Kidney epithelial cell (primary cell): ENCODE results near the gene EFCAB8. TPM values are rescaled to one million over a fixed set of nuclear protein-coding genes. Genes with fewer than 3 reads are reported as not detected.

Experiments used
- DNase-seq: peaks from one replicate; pipeline ENCODE4 v3.0.0-alpha.2; 2010; ENCODE audit warnings: low read depth
- H3K27me3 ChIP-seq: 2 replicates; pipeline ENCODE4 v1.6.0; 2011; ENCODE audit warnings: low read length; ENCODE audit not compliant: control insufficient read depth, insufficient read depth
- H3K36me3 ChIP-seq: 2 replicates; pipeline ENCODE4 v1.5.1; 2011; ENCODE audit warnings: low read length; ENCODE audit not compliant: control insufficient read depth, insufficient read depth
- H3K4me3 ChIP-seq: 2 replicates; pipeline ENCODE4 v1.5.1; 2011; ENCODE audit warnings: low read depth, mild to moderate bottlenecking, control low read depth, low read length
- CTCF ChIP-seq: IDR thresholded peaks from 2 replicates; pipeline ENCODE4 v1.5.1; 2011; ENCODE audit warnings: mild to moderate bottlenecking, moderate library complexity, low read length, control low read depth, inconsistent platforms; ENCODE audit not compliant: insufficient read depth, poor library complexity, severe bottlenecking
- total RNA-seq: library from RNA; depleted of rRNA; stranded (reverse); fragments of >200 nt; gene quantifications from 2 replicates; pipeline ENCODE4 v1.2.3, GENCODE V29; 2015

EFCAB8 gene
- total RNA-seq, 1 donor from 2014 or later = not detected

DNA sequence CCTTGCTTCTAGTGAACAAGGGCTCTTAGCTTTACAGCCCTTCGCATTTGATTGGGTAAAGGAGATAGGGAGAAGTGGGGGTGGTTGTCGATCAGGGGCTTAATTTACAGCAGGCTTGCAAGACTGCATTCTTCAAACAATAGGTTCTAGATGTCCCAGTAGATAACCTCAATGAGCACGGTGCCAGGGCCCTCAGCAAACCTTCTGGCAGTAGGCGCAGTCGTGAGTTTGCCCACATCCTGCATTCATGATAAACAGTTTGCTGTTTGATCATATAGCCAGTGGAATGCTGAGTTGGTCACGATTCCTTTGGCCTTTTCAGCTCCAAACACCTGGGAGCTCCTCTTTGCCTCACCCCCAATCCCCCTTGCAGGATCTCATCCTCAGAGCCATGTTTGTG is 118.0 kb downstream of the EFCAB8 start:
- H3K4me3 ChIP-seq = no peak overlapping the region
- H3K27me3 ChIP-seq = no peaks in the 10 kb centered on the region
- TF ChIP-seq CTCF = no peak
- DNase-seq = no peak
- no peaks in the 10 kb centered on the region for H3K36me3 ChIP-seq

DNA sequence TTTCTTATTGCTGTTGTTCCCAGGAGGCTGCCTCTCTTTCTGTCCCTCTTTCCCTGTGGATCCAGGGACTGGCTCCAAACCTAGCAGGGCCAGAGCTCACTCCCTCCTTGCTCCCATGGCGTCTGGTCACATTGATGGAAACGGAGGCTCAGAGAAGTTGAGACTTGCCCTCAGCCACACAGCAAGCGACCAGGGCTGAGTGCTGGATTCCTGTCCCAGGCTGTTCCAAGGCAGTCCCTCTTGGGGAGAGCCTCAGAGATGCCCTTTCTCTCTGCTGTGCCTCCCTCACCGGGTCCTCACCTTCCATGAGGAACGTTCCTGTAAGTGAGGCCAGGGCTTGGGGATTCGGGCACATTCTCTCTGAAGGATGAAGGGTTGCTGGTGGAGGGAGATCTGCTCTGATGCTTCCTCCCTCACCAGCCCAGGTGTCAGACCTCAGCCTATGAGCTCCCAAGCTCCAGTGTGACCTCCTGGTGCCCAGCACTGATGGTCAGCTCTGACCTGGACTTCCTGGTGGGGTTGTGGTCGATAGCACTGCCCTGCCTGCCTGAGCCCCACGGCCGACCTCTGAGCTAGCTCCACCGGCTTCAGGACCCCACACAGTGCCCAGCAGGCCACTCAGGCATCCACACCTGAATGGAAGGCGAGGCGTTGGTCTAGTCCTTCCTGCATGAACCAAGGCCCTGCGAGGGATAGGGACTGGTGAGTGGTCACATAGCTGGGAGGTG is 118.7 kb downstream of the EFCAB8 start:
- no peak for TF ChIP-seq CTCF
- Histone ChIP-seq H3K36me3 (no peaks in the 10 kb centered on the region), H3K27me3 (no peaks in the 10 kb centered on the region), H3K4me3 (no peak overlapping the region)
- DNase-seq = no peak

- Histone ChIP-seq H3K27me3 (no peaks in the 10 kb centered on the region), H3K36me3 (no peaks in the 10 kb centered on the region), H3K4me3 (no peak overlapping the region)
- no peak for TF ChIP-seq CTCF
- DNase-seq = no peak
These were observed 119.2 kb downstream of the EFCAB8 start for GRCh38 chr20:32978009-32978335.

DNA sequence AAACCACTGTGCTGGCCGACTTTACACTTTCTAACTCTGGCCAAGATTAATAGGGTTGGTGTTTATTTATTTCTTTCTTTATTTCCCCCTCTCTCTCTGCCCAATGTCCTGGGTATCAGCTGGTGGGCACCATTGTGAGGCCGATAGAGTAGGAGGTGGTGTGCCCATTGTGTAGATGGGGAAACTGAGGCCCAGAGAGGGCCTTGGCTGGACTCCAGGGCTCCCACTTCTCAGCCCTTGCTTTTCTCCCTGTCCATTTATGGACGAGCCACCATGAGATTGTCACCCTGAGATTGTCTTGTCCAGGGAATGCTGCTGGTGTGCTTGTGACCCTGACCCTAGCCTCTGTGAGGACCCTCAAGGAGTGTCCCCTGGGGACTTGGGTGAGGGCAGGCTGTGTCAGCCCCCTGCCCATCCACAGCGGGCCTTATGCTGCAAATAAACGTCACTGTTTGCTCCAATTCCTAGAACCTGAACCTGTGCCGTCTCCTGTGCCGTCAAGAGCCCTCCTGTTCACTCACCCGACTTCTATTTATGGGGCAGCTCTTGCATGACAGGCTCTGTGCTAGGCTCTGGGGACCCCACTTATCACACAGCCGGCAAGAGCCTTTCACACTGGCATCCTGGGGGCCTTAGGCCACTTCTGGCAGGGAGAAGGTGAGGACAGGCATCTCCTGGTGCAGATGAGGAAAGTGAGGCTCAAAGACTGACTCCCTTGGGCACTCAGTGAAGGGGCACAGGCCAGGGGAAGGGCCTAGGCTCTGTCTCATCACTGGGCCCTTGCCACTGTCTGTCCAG is 120.7 kb downstream of the EFCAB8 start:
- no peak overlapping the region for H3K4me3 ChIP-seq
- TF ChIP-seq CTCF = no peak
- H3K27me3 ChIP-seq = no peaks in the 10 kb centered on the region

DNA sequence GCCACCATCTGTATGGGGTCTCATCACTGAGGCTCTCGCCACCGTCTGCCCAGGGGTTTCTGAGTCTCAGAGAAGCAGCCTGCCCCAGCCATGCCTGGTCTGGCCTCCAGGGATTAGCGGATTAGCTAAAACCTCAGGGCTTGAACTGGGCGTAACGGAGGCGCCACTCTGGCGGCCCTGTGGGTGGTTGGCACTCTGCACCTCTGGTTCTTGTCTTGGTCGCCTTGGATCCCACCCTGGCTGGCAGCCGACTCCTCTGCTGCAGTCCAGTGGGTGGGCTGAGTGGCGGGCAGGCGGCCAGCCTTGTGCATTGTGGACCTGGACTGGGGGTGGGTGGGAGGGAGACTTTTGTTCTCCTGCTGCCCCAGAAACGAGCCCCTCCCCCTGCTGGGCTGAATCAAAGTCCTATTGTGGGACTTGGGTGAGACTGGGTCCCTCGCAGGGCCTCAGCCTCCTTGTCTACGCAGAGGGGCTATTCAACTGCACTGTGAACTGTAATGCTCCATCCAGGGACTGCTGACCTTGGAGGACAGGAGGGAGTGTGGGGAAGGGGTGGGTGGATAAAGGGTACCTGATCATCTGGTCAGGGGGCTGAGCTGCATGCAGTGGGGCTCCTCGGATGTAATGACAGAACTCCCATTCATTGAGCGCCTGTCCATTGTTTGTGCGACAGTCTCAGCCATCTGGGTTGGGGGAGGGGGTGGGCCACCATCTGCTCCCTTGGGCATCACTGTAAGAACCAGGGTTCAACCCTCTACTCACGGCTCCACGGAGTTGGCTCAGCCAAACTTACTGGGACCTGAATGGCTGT is 121.6 kb downstream of the EFCAB8 start:
- H3K27me3 ChIP-seq = no peaks in the 10 kb centered on the region
- no peak for DNase-seq
- H3K36me3 ChIP-seq = no peaks in the 10 kb centered on the region
- no peak for TF ChIP-seq CTCF
- no peak overlapping the region for H3K4me3 ChIP-seq

More for the DNA sequence above, 120.7 kb downstream of the EFCAB8 start:
- DNase-seq = no peak
- H3K36me3 ChIP-seq = no peaks in the 10 kb centered on the region
